HL-60 (cell line): Measurements from ENCODE around the gene EIF4E2.

ENCODE experiments used
- GABPA ChIP-seq: IDR thresholded peaks from 2 replicates; pipeline ENCODE4 v1.6.1; 2012; ENCODE audit warnings: low read depth
- POLR2AphosphoS5 ChIP-seq: IDR thresholded peaks from 2 replicates; pipeline ENCODE4 v1.6.1; 2012; ENCODE audit warnings: low read depth
- SPI1 ChIP-seq: IDR thresholded peaks from 2 replicates; pipeline ENCODE4 v1.6.1; 2012; ENCODE audit warnings: low read depth, mild to moderate bottlenecking, borderline replicate concordance
- TF ChIP-seq, protein P1 (sequence below): IDR thresholded peaks from one replicate; pipeline ENCODE4 v1.5.1; 2011; ENCODE audit warnings: low read length, control low read depth, inconsistent platforms; ENCODE audit not compliant: insufficient read depth
- TF ChIP-seq, protein P2 (sequence below): IDR thresholded peaks from 2 replicates; pipeline ENCODE4 v1.6.1; 2012; ENCODE audit warnings: low read depth; ENCODE audit not compliant: insufficient replicate concordance

DNA sequence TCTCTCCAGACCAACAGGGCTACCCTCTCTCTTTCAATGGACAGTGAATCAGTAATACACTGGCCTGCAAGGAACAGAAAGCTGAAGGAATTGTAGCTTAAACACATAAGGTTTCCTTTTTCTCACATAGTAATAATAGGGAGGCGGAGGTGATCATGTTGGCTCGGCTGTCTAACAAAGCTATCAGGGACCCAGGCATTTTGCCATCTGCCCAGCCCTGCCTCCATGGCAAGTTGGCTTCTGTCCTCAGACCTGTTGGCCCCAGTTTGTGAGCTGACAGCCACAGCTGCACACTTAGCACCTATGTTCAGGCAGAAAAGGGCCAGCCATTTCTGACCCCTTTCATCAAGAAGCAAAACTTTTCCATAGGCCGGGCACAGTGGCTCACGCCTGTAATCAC is 13.0 kb upstream of the EIF4E2 start:
- TF ChIP-seq, protein P1, sequence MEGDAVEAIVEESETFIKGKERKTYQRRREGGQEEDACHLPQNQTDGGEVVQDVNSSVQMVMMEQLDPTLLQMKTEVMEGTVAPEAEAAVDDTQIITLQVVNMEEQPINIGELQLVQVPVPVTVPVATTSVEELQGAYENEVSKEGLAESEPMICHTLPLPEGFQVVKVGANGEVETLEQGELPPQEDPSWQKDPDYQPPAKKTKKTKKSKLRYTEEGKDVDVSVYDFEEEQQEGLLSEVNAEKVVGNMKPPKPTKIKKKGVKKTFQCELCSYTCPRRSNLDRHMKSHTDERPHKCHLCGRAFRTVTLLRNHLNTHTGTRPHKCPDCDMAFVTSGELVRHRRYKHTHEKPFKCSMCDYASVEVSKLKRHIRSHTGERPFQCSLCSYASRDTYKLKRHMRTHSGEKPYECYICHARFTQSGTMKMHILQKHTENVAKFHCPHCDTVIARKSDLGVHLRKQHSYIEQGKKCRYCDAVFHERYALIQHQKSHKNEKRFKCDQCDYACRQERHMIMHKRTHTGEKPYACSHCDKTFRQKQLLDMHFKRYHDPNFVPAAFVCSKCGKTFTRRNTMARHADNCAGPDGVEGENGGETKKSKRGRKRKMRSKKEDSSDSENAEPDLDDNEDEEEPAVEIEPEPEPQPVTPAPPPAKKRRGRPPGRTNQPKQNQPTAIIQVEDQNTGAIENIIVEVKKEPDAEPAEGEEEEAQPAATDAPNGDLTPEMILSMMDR: no peak
- TF ChIP-seq GABPA (no peak), POLR2AphosphoS5 (no peak), SPI1 (no peak)
- TF ChIP-seq, protein P2, sequence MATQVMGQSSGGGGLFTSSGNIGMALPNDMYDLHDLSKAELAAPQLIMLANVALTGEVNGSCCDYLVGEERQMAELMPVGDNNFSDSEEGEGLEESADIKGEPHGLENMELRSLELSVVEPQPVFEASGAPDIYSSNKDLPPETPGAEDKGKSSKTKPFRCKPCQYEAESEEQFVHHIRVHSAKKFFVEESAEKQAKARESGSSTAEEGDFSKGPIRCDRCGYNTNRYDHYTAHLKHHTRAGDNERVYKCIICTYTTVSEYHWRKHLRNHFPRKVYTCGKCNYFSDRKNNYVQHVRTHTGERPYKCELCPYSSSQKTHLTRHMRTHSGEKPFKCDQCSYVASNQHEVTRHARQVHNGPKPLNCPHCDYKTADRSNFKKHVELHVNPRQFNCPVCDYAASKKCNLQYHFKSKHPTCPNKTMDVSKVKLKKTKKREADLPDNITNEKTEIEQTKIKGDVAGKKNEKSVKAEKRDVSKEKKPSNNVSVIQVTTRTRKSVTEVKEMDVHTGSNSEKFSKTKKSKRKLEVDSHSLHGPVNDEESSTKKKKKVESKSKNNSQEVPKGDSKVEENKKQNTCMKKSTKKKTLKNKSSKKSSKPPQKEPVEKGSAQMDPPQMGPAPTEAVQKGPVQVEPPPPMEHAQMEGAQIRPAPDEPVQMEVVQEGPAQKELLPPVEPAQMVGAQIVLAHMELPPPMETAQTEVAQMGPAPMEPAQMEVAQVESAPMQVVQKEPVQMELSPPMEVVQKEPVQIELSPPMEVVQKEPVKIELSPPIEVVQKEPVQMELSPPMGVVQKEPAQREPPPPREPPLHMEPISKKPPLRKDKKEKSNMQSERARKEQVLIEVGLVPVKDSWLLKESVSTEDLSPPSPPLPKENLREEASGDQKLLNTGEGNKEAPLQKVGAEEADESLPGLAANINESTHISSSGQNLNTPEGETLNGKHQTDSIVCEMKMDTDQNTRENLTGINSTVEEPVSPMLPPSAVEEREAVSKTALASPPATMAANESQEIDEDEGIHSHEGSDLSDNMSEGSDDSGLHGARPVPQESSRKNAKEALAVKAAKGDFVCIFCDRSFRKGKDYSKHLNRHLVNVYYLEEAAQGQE: no peak
